HL-60 (cell line): ENCODE measurements around the gene GALNT7.

Source experiments
- CTCF ChIP-seq: IDR thresholded peaks from one replicate; pipeline ENCODE4 v1.5.1; 2011; ENCODE audit warnings: low read length, control low read depth, inconsistent platforms; ENCODE audit not compliant: insufficient read depth
- REST ChIP-seq: IDR thresholded peaks from 2 replicates; pipeline ENCODE4 v1.6.1; 2012; ENCODE audit warnings: low read depth; ENCODE audit not compliant: insufficient replicate concordance

DNA sequence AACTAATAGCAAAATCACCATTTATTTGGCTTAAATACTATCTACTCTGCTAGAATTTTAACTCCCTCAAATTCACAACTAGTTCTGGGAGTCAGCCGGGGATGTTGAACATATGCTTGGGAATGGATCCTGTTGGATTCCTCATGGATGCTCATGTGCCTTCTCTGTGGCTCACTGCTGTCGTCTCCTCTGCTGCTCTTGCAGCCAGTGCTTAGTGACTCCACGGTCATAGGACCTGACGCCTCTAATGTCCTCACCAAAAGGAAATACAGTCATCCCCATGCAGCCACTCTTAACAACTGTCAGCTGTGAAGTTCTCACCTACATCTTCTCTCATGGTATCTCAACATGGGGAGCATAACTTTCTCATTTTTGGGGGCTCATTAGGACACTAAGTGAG, 106.1 kb downstream of the GALNT7 start:
- TF ChIP-seq CTCF = no peak
- no peak for TF ChIP-seq REST
